Measurements from ENCODE around the gene GRAP2.

The GRAP2 gene

GRCh38 chr22:39979048-39979447 is 78.2 kb downstream of the GRAP2 start:
- DNase-seq (ENCODE audit: low read depth), result no peak
- no peak overlapping the region for H3K9ac ChIP-seq (ENCODE audit: low read length)
- H3K4me3 ChIP-seq (ENCODE audit: low read length), result no peak overlapping the region
- H3K4me1 ChIP-seq (ENCODE audit: control insufficient read depth, insufficient read depth, low read length), result no peaks in the 10 kb centered on the region
- H3K36me3 ChIP-seq (ENCODE audit: control insufficient read depth, insufficient read depth, low read length, severe bottlenecking), result no peaks in the 10 kb centered on the region
- H3K27me3 ChIP-seq (replicated peaks; ENCODE audit: control insufficient read depth, insufficient read depth, low read length), result peaks cover 64% of the 10 kb centered on the region
- H3K9me3 ChIP-seq (ENCODE audit: control insufficient read depth, low read length), result peaks cover 5% of the 10 kb centered on the region

- no peaks in the 10 kb centered on the region for H3K36me3 ChIP-seq (ENCODE audit: control insufficient read depth, insufficient read depth, low read length, severe bottlenecking)
- no peaks in the 10 kb centered on the region for H3K4me1 ChIP-seq (ENCODE audit: control insufficient read depth, insufficient read depth, low read length)
- H3K9me3 ChIP-seq (ENCODE audit: control insufficient read depth, low read length), result peaks cover 5% of the 10 kb centered on the region
- H3K9ac ChIP-seq (ENCODE audit: low read length), result no peak overlapping the region
- H3K27me3 ChIP-seq (replicated peaks; ENCODE audit: control insufficient read depth, insufficient read depth, low read length), result peaks cover 60% of the 10 kb centered on the region
- no peak overlapping the region for H3K4me3 ChIP-seq (ENCODE audit: low read length)
- no peak for DNase-seq (ENCODE audit: low read depth)
Measured at GRCh38 chr22:39979458-39979857, 78.6 kb downstream of the GRAP2 start.

- Histone ChIP-seq H3K9ac (ENCODE audit: low read length) (no peak overlapping the region), H3K36me3 (ENCODE audit: control insufficient read depth, insufficient read depth, low read length, severe bottlenecking) (no peaks in the 10 kb centered on the region), H3K4me1 (ENCODE audit: control insufficient read depth, insufficient read depth, low read length) (no peaks in the 10 kb centered on the region), H3K4me3 (ENCODE audit: low read length) (no peak overlapping the region), H3K9me3 (ENCODE audit: control insufficient read depth, low read length) (peaks cover 5% of the 10 kb centered on the region), H3K27me3 (replicated peaks; ENCODE audit: control insufficient read depth, insufficient read depth, low read length) (peaks cover 59% of the 10 kb centered on the region)
- DNase-seq (ENCODE audit: low read depth), result no peak
Measured at GRCh38 chr22:39980596-39980995, 79.7 kb downstream of the GRAP2 start.

- Histone ChIP-seq H3K27me3 (replicated peaks; ENCODE audit: control insufficient read depth, insufficient read depth, low read length) (peaks cover 46% of the 10 kb centered on the region), H3K4me3 (ENCODE audit: low read length) (no peak overlapping the region), H3K4me1 (ENCODE audit: control insufficient read depth, insufficient read depth, low read length) (no peaks in the 10 kb centered on the region), H3K9me3 (ENCODE audit: control insufficient read depth, low read length) (peaks cover 5% of the 10 kb centered on the region), H3K36me3 (ENCODE audit: control insufficient read depth, insufficient read depth, low read length, severe bottlenecking) (no peaks in the 10 kb centered on the region), H3K9ac (ENCODE audit: low read length) (no peak overlapping the region)
- DNase-seq (ENCODE audit: low read depth), result no peak
Measured at GRCh38 chr22:39983346-39983745, 82.5 kb downstream of the GRAP2 start.

GRCh38 chr22:39984006-39984405 is 83.1 kb downstream of the GRAP2 start:
- Histone ChIP-seq H3K4me3 (ENCODE audit: low read length) (no peak overlapping the region), H3K4me1 (ENCODE audit: control insufficient read depth, insufficient read depth, low read length) (no peaks in the 10 kb centered on the region), H3K27me3 (replicated peaks; ENCODE audit: control insufficient read depth, insufficient read depth, low read length) (peaks cover 50% of the 10 kb centered on the region), H3K9me3 (ENCODE audit: control insufficient read depth, low read length) (peaks cover 5% of the 10 kb centered on the region), H3K36me3 (ENCODE audit: control insufficient read depth, insufficient read depth, low read length, severe bottlenecking) (no peaks in the 10 kb centered on the region), H3K9ac (ENCODE audit: low read length) (no peak overlapping the region)
- DNase-seq (ENCODE audit: low read depth), result no peak

GRCh38 chr22:39984746-39985145 is 83.9 kb downstream of the GRAP2 start:
- H3K9me3 ChIP-seq (ENCODE audit: control insufficient read depth, low read length), result no peaks in the 10 kb centered on the region
- H3K4me1 ChIP-seq (ENCODE audit: control insufficient read depth, insufficient read depth, low read length), result no peaks in the 10 kb centered on the region
- H3K27me3 ChIP-seq (replicated peaks; ENCODE audit: control insufficient read depth, insufficient read depth, low read length), result peaks cover 47% of the 10 kb centered on the region
- no peak overlapping the region for H3K4me3 ChIP-seq (ENCODE audit: low read length)
- no peak overlapping the region for H3K9ac ChIP-seq (ENCODE audit: low read length)
- no peaks in the 10 kb centered on the region for H3K36me3 ChIP-seq (ENCODE audit: control insufficient read depth, insufficient read depth, low read length, severe bottlenecking)
- DNase-seq (ENCODE audit: low read depth), result no peak

- no peak overlapping the region for H3K9ac ChIP-seq (ENCODE audit: low read length)
- no peaks in the 10 kb centered on the region for H3K9me3 ChIP-seq (ENCODE audit: control insufficient read depth, low read length)
- H3K36me3 ChIP-seq (ENCODE audit: control insufficient read depth, insufficient read depth, low read length, severe bottlenecking), result no peaks in the 10 kb centered on the region
- DNase-seq (ENCODE audit: low read depth), result no peak
- H3K4me3 ChIP-seq (ENCODE audit: low read length), result no peak overlapping the region
- no peaks in the 10 kb centered on the region for H3K4me1 ChIP-seq (ENCODE audit: control insufficient read depth, insufficient read depth, low read length)
- peaks cover 39% of the 10 kb centered on the region for H3K27me3 ChIP-seq (replicated peaks; ENCODE audit: control insufficient read depth, insufficient read depth, low read length)
Measured at GRCh38 chr22:39985383-39986035, 84.6 kb downstream of the GRAP2 start.

GRCh38 chr22:39988386-39989114 is 87.7 kb downstream of the GRAP2 start:
- no peaks in the 10 kb centered on the region for H3K9me3 ChIP-seq (ENCODE audit: control insufficient read depth, low read length)
- no peaks in the 10 kb centered on the region for H3K36me3 ChIP-seq (ENCODE audit: control insufficient read depth, insufficient read depth, low read length, severe bottlenecking)
- DNase-seq (ENCODE audit: low read depth), result no peak
- H3K27me3 ChIP-seq (replicated peaks; ENCODE audit: control insufficient read depth, insufficient read depth, low read length), result peaks cover 43% of the 10 kb centered on the region
- no peaks in the 10 kb centered on the region for H3K4me1 ChIP-seq (ENCODE audit: control insufficient read depth, insufficient read depth, low read length)
- no peak overlapping the region for H3K4me3 ChIP-seq (ENCODE audit: low read length)
- no peak overlapping the region for H3K9ac ChIP-seq (ENCODE audit: low read length)

GRCh38 chr22:39989633-39990032 is 88.7 kb downstream of the GRAP2 start:
- H3K9ac ChIP-seq (ENCODE audit: low read length), result no peak overlapping the region
- DNase-seq (ENCODE audit: low read depth), result no peak
- H3K4me1 ChIP-seq (ENCODE audit: control insufficient read depth, insufficient read depth, low read length), result no peaks in the 10 kb centered on the region
- no peak overlapping the region for H3K4me3 ChIP-seq (ENCODE audit: low read length)
- H3K36me3 ChIP-seq (ENCODE audit: control insufficient read depth, insufficient read depth, low read length, severe bottlenecking), result no peaks in the 10 kb centered on the region
- H3K27me3 ChIP-seq (replicated peaks; ENCODE audit: control insufficient read depth, insufficient read depth, low read length), result peaks cover 49% of the 10 kb centered on the region
- no peaks in the 10 kb centered on the region for H3K9me3 ChIP-seq (ENCODE audit: control insufficient read depth, low read length)

- H3K27me3 ChIP-seq (replicated peaks; ENCODE audit: control insufficient read depth, insufficient read depth, low read length), result peaks cover 42% of the 10 kb centered on the region
- no peaks in the 10 kb centered on the region for H3K9me3 ChIP-seq (ENCODE audit: control insufficient read depth, low read length)
- no peaks in the 10 kb centered on the region for H3K36me3 ChIP-seq (ENCODE audit: control insufficient read depth, insufficient read depth, low read length, severe bottlenecking)
- H3K9ac ChIP-seq (ENCODE audit: low read length), result no peak overlapping the region
- H3K4me3 ChIP-seq (ENCODE audit: low read length), result no peak overlapping the region
- DNase-seq (ENCODE audit: low read depth), result no peak
- H3K4me1 ChIP-seq (ENCODE audit: control insufficient read depth, insufficient read depth, low read length), result no peaks in the 10 kb centered on the region
Measured at GRCh38 chr22:39990686-39991085, 89.8 kb downstream of the GRAP2 start.

GRCh38 chr22:39991159-39991860 is 90.4 kb downstream of the GRAP2 start:
- DNase-seq (ENCODE audit: low read depth), result no peak
- no peaks in the 10 kb centered on the region for H3K36me3 ChIP-seq (ENCODE audit: control insufficient read depth, insufficient read depth, low read length, severe bottlenecking)
- peaks cover 44% of the 10 kb centered on the region for H3K27me3 ChIP-seq (replicated peaks; ENCODE audit: control insufficient read depth, insufficient read depth, low read length)
- H3K9me3 ChIP-seq (ENCODE audit: control insufficient read depth, low read length), result no peaks in the 10 kb centered on the region
- H3K9ac ChIP-seq (ENCODE audit: low read length), result no peak overlapping the region
- H3K4me3 ChIP-seq (ENCODE audit: low read length), result no peak overlapping the region
- H3K4me1 ChIP-seq (ENCODE audit: control insufficient read depth, insufficient read depth, low read length), result no peaks in the 10 kb centered on the region

All from adipocyte (in vitro differentiated cells).